Gastroesophageal sphincter (tissue), 4 donors: Measurements from ENCODE around the gene PPM1L. TPM values are rescaled to one million over a fixed set of nuclear protein-coding genes. Genes with fewer than 3 reads are reported as not detected.

ENCODE experiments used
- ATAC-seq: fragments of 150-250 bp; one replicate; pipeline ENCODE4 v1.9.1; 2016; ENCODE audit warnings: mild to moderate bottlenecking, moderate library complexity
- H3K27ac ChIP-seq, 4 donors: fragments of 200-600 bp; sonication (generic) in 3 of 4; 1 replicate in 3 of 4; 2 replicates in 1 of 4; pipeline ENCODE4 v1.5.1; 2016 to 2019
- H3K27me3 ChIP-seq: fragments of 200-600 bp; sonication (generic); one replicate; pipeline ENCODE4 v1.5.1; 2019
- H3K36me3 ChIP-seq, 2 donors: fragments of 200-600 bp; sonication (generic); one replicate each; pipeline ENCODE4 v1.5.1; 2019; ENCODE audit warnings: control low read depth in 1 of 2
- H3K4me1 ChIP-seq, 3 donors: fragments of 200-600 bp; sonication (generic); 1 replicate in 2 of 3; 2 replicates in 1 of 3; pipeline ENCODE4 v1.5.1; 2016 to 2019; ENCODE audit warnings: control low read depth in 2 of 3
- H3K4me3 ChIP-seq, 2 donors: fragments of 200-600 bp; sonication (generic); one replicate each; pipeline ENCODE4 v1.5.1; 2019; ENCODE audit warnings: mild to moderate bottlenecking in 1 of 2, moderate library complexity in 1 of 2
- H3K9me3 ChIP-seq, 3 donors: fragments of 200-600 bp; sonication (generic); one replicate each; pipeline ENCODE4 v1.5.1; 2017 to 2019; ENCODE audit warnings: control low read depth in 2 of 3
- EP300 ChIP-seq: sonication (generic); formaldehyde crosslinking; IDR thresholded peaks from one replicate; pipeline ENCODE4 v1.6.1; 2017; ENCODE audit warnings: antibody characterized with exemption, mild to moderate bottlenecking
- POLR2A ChIP-seq, 2 donors: fragments of 450-650 bp; IDR thresholded peaks; one replicate each; pipeline ENCODE4 v1.6.1; 2017; ENCODE audit warnings: antibody characterized with exemption in 2 of 2, mild to moderate bottlenecking in 2 of 2, moderate library complexity in 1 of 2
- POLR2AphosphoS5 ChIP-seq: sonication (generic); formaldehyde crosslinking; IDR thresholded peaks from one replicate; pipeline ENCODE4 v1.6.1; 2017; ENCODE audit warnings: antibody characterized with exemption
- WGBS, 2 donors: methylation state at CpG; one replicate each; pipeline ENCODE4 v1.1.5; 2018; ENCODE audit warnings: low coverage in 1 of 2; 5-methylcytosine and 5-hydroxymethylcytosine counted together
- total RNA-seq, 4 donors: library from RNA; depleted of rRNA; stranded (reverse); fragments of >200 nt; gene quantifications; one replicate each; pipeline ENCODE4 v1.1.0, GENCODE V29; 2016
- TF ChIP-seq, protein P1 (sequence below), 4 experiments: fragments of 200-600 bp in 2 of 4; fragments of 450-650 bp in 2 of 4; sonication (generic) in 1 of 4; IDR thresholded peaks; one replicate each; pipeline ENCODE4 v1.5.1; 2017 to 2019; ENCODE audit warnings: antibody characterized with exemption in 4 of 4, mild to moderate bottlenecking in 2 of 4, moderate library complexity in 2 of 4

PPM1L gene
- total RNA-seq, 4 donors from 2014 or later = 47.4 to 93.1 (median 60.6) TPM

- no peak for ATAC-seq
- Histone ChIP-seq H3K9me3 (no peaks in the 10 kb centered on the region), H3K4me3 (no peak overlapping the region), H3K27me3 (no peaks in the 10 kb centered on the region), H3K36me3 (no peaks in the 10 kb centered on the region), H3K27ac (peak overlapping the region in 1 of 4 donors; percentile 24), H3K4me1 (peaks cover 17 to 72% (median 36%) of the 10 kb centered on the region in 3 donors)
- TF ChIP-seq EP300 (no peak), POLR2A (IDR thresholded peaks at IDR 0.05) (no peak), POLR2AphosphoS5 (no peak)
- TF ChIP-seq, protein P1, sequence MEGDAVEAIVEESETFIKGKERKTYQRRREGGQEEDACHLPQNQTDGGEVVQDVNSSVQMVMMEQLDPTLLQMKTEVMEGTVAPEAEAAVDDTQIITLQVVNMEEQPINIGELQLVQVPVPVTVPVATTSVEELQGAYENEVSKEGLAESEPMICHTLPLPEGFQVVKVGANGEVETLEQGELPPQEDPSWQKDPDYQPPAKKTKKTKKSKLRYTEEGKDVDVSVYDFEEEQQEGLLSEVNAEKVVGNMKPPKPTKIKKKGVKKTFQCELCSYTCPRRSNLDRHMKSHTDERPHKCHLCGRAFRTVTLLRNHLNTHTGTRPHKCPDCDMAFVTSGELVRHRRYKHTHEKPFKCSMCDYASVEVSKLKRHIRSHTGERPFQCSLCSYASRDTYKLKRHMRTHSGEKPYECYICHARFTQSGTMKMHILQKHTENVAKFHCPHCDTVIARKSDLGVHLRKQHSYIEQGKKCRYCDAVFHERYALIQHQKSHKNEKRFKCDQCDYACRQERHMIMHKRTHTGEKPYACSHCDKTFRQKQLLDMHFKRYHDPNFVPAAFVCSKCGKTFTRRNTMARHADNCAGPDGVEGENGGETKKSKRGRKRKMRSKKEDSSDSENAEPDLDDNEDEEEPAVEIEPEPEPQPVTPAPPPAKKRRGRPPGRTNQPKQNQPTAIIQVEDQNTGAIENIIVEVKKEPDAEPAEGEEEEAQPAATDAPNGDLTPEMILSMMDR (IDR thresholded peaks at IDR 0.05) = no peak
- WGBS, 2 donors = 52 to 66% methylated on average over 3 of the region's 3 CpGs
These were observed 56.3 kb downstream of the PPM1L start for GRCh38 chr3:160812304-160812703.

DNA sequence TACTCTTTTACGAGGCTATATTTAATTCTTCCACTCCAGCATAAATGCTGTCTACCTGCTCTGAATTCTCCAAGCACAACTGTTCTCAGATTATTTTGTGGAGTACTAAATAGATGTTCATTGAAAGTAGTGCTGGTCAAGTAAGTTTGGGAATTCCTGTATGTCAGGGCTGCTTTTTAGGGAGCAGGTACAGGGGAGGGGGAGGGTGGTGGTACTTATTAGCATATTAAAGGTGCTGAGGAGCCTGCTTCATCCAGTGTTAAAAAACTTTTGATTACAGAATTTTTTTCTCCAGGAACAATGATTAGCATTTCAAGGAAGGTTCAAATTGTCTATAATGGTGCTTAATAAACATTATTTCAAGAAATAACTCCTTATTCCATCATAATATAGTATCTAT is 59.2 kb downstream of the PPM1L start:
- H3K4me1 ChIP-seq = peaks cover 7 to 42% (median 14%) of the 10 kb centered on the region in 3 donors
- no peak overlapping the region for H3K4me3 ChIP-seq
- no peak for TF ChIP-seq POLR2A (IDR thresholded peaks at IDR 0.05)
- no peaks in the 10 kb centered on the region for H3K27me3 ChIP-seq
- H3K36me3 ChIP-seq = no peaks in the 10 kb centered on the region
- 87 to 100% methylated on average over 1 of the region's 1 CpG for WGBS, 2 donors
- no peaks in the 10 kb centered on the region for H3K9me3 ChIP-seq
- no peak for ATAC-seq
- peak overlapping the region in 1 of 4 donors; percentile 41 for H3K27ac ChIP-seq

- Histone ChIP-seq H3K27me3 (no peaks in the 10 kb centered on the region), H3K36me3 (no peaks in the 10 kb centered on the region), H3K4me3 (no peak overlapping the region), H3K27ac (no peak overlapping the region), H3K9me3 (no peaks in the 10 kb centered on the region), H3K4me1 (peaks cover 4 to 14% (median 5%) of the 10 kb centered on the region in 3 donors)
- TF ChIP-seq POLR2A (IDR thresholded peaks at IDR 0.05) (no peak), POLR2AphosphoS5 (no peak), EP300 (no peak)
- TF ChIP-seq, protein P1 (IDR thresholded peaks at IDR 0.05) = no peak
- 94 to 100% methylated on average over 1 of the region's 1 CpG for WGBS, 2 donors
- no peak for ATAC-seq
These were observed 64.0 kb downstream of the PPM1L start for GRCh38 chr3:160820022-160820421.

- no peak overlapping the region for H3K27ac ChIP-seq
- WGBS, 2 donors = 88 to 100% methylated on average over 1 of the region's 1 CpG
- no peak overlapping the region for H3K4me3 ChIP-seq
- no peak for ATAC-seq
- no peaks in the 10 kb centered on the region for H3K36me3 ChIP-seq
- H3K27me3 ChIP-seq = no peaks in the 10 kb centered on the region
- no peak for TF ChIP-seq POLR2A (IDR thresholded peaks at IDR 0.05)
- TF ChIP-seq, protein P1 (IDR thresholded peaks at IDR 0.05) = no peak
- no peak for TF ChIP-seq EP300
- TF ChIP-seq POLR2AphosphoS5 = no peak
- no peaks in the 10 kb centered on the region for H3K9me3 ChIP-seq
- peaks cover 1 to 10% (median 5%) of the 10 kb centered on the region in 3 donors for H3K4me1 ChIP-seq
These were observed 64.4 kb downstream of the PPM1L start for GRCh38 chr3:160820430-160820829.

GRCh38 chr3:160822936-160823335 is 66.9 kb downstream of the PPM1L start:
- no peaks in the 10 kb centered on the region for H3K36me3 ChIP-seq
- no peak for ATAC-seq
- H3K27ac ChIP-seq = no peak overlapping the region
- H3K4me3 ChIP-seq = no peak overlapping the region
- no peaks in the 10 kb centered on the region for H3K27me3 ChIP-seq
- no peaks in the 10 kb centered on the region for H3K9me3 ChIP-seq
- TF ChIP-seq POLR2AphosphoS5 (no peak), POLR2A (IDR thresholded peaks at IDR 0.05) (no peak), EP300 (no peak)
- TF ChIP-seq, protein P1 (IDR thresholded peaks at IDR 0.05) = no peak
- no peaks in the 10 kb centered on the region for H3K4me1 ChIP-seq
